Right renal cortex interstitium (tissue), 3 donors: Measurements from ENCODE around the gene GNAO1. TPM values are rescaled to one million over a fixed set of nuclear protein-coding genes. Genes with fewer than 3 reads are reported as not detected.

ENCODE experiments used
- DNase-seq, 3 donors: peaks; one replicate each; pipeline ENCODE4 v3.0.0-alpha.2; 2013; ENCODE audit warnings: low read depth in 3 of 3, low spot score in 2 of 3
- polyA plus RNA-seq, 3 donors: library from polyadenylated mRNA; unstranded; fragments of 120-200 nt; gene quantifications; one replicate each; pipeline ENCODE4 v1.2.1, GENCODE V29; 2013; ENCODE audit not compliant: insufficient read length in 3 of 3

The GNAO1 gene
- polyA plus RNA-seq, 3 donors = 4.0 to 6.1 (median 5.0) TPM

- peak in 2 of 3 donors; percentile 72 to 73 for DNase-seq
Measured at GRCh38 chr16:56356276-56357240, 165.3 kb downstream of the GNAO1 start.

- DNase-seq = no peak
Measured at GRCh38 chr16:56357241-56357764, 166.0 kb downstream of the GNAO1 start.

- no peak for DNase-seq
Measured at GRCh38 chr16:56357765-56358322, 166.6 kb downstream of the GNAO1 start.

- no peak for DNase-seq
Measured at GRCh38 chr16:56360117-56361008, 169.1 kb downstream of the GNAO1 start.

GRCh38 chr16:56362057-56362655 is 170.9 kb downstream of the GNAO1 start:
- DNase-seq = no peak

- no peak for DNase-seq
Measured at GRCh38 chr16:56362706-56363105, 171.4 kb downstream of the GNAO1 start.

GRCh38 chr16:56363181-56363716 is 172.0 kb downstream of the GNAO1 start:
- no peak for DNase-seq

- DNase-seq = no peak
Measured at GRCh38 chr16:56363781-56364565, 172.7 kb downstream of the GNAO1 start.

GRCh38 chr16:56364865-56365264 is 173.6 kb downstream of the GNAO1 start:
- no peak for DNase-seq

GRCh38 chr16:56365552-56365951 is 174.3 kb downstream of the GNAO1 start:
- DNase-seq = no peak

GRCh38 chr16:56366945-56367344 is 175.7 kb downstream of the GNAO1 start:
- no peak for DNase-seq

GRCh38 chr16:56367764-56368163 is 176.5 kb downstream of the GNAO1 start:
- DNase-seq = no peak

- no peak for DNase-seq
Measured at GRCh38 chr16:56368545-56368944, 177.3 kb downstream of the GNAO1 start.

- no peak for DNase-seq
Measured at GRCh38 chr16:56369202-56369601, 177.9 kb downstream of the GNAO1 start.

GRCh38 chr16:56370185-56370874 is 179.0 kb downstream of the GNAO1 start:
- no peak for DNase-seq

GRCh38 chr16:56370875-56371659 is 179.8 kb downstream of the GNAO1 start:
- peak in 1 of 3 donors; percentile 38 for DNase-seq

GRCh38 chr16:56371660-56371937 is 180.3 kb downstream of the GNAO1 start:
- DNase-seq = no peak

GRCh38 chr16:56372013-56372634 is 180.8 kb downstream of the GNAO1 start:
- DNase-seq = no peak
